ENCODE data around the gene CELSR2. TPM values are rescaled to one million over a fixed set of nuclear protein-coding genes. Genes with fewer than 3 reads are reported as not detected.
A peak's percentile ranks its signal among the peaks of the same experiment; 100 is the strongest.

CELSR2 gene
- total RNA-seq, 1 donor from 2014 or later, result 20.9 TPM

DNA sequence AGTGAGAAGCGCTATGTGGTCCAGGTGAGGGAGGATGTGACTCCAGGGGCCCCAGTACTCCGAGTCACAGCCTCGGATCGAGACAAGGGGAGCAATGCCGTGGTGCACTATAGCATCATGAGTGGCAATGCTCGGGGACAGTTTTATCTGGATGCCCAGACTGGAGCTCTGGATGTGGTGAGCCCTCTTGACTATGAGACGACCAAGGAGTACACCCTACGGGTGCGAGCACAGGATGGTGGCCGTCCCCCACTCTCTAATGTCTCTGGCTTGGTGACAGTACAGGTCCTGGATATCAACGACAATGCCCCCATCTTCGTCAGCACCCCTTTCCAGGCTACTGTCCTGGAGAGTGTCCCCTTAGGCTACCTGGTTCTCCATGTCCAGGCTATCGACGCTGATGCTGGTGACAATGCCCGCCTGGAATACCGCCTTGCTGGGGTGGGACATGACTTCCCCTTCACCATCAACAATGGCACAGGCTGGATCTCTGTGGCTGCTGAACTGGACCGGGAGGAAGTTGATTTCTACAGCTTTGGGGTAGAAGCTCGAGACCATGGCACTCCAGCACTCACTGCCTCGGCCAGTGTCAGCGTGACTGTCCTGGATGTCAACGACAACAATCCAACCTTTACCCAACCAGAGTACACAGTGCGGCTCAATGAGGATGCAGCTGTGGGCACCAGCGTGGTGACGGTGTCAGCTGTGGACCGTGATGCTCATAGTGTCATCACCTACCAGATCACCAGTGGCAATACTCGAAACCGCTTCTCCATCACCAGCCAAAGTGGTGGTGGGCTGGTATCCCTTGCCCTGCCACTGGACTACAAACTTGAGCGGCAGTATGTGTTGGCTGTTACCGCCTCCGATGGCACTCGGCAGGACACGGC is 2.2 kb downstream of the CELSR2 start:
- no peak for DNase-seq (ENCODE audit: low spot score)

DNA sequence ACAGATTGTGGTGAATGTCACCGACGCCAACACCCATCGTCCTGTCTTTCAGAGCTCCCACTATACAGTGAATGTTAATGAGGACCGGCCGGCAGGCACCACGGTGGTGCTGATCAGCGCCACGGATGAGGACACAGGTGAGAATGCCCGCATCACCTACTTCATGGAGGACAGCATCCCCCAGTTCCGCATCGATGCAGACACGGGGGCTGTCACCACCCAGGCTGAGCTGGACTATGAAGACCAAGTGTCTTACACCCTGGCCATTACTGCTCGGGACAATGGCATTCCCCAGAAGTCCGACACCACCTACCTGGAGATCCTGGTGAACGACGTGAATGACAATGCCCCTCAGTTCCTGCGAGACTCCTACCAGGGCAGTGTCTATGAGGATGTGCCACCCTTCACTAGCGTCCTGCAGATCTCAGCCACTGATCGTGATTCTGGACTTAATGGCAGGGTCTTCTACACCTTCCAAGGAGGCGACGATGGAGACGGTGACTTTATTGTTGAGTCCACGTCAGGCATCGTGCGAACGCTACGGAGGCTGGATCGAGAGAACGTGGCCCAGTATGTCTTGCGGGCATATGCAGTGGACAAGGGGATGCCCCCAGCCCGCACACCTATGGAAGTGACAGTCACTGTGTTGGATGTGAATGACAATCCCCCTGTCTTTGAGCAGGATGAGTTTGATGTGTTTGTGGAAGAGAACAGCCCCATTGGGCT is 3.0 kb downstream of the CELSR2 start:
- DNase-seq (ENCODE audit: low spot score), result no peak

DNA sequence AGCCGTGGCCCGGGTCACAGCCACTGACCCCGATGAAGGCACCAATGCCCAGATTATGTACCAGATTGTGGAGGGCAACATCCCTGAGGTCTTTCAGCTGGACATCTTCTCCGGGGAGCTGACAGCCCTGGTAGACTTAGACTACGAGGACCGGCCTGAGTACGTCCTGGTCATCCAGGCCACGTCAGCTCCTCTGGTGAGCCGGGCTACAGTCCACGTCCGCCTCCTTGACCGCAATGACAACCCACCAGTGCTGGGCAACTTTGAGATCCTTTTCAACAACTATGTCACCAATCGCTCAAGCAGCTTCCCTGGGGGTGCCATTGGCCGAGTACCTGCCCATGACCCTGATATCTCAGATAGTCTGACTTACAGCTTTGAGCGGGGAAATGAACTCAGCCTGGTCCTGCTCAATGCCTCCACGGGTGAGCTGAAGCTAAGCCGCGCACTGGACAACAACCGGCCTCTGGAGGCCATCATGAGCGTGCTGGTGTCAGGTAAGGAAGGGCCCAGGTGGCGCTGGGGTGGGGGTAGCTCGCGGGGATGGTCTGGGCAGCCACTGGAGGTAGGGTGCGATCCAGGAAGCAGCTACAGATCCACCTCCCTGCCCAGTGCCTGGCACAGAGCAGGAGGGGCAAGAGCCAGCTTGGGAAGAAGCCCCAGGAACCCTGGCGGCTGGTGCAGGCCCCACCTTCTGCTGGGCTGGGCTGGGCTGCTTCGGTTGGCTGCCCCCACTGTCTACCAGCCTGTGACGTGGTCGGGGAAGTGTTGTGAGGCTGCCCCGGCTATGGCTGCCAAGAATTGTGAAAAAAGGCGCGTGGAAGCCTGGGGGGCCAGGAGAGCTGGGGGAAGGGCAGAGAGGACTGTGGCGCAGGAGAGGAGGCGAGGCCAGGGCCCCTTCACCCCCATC is 3.8 kb downstream of the CELSR2 start:
- DNase-seq (ENCODE audit: low spot score), result peak; percentile 44

DNA sequence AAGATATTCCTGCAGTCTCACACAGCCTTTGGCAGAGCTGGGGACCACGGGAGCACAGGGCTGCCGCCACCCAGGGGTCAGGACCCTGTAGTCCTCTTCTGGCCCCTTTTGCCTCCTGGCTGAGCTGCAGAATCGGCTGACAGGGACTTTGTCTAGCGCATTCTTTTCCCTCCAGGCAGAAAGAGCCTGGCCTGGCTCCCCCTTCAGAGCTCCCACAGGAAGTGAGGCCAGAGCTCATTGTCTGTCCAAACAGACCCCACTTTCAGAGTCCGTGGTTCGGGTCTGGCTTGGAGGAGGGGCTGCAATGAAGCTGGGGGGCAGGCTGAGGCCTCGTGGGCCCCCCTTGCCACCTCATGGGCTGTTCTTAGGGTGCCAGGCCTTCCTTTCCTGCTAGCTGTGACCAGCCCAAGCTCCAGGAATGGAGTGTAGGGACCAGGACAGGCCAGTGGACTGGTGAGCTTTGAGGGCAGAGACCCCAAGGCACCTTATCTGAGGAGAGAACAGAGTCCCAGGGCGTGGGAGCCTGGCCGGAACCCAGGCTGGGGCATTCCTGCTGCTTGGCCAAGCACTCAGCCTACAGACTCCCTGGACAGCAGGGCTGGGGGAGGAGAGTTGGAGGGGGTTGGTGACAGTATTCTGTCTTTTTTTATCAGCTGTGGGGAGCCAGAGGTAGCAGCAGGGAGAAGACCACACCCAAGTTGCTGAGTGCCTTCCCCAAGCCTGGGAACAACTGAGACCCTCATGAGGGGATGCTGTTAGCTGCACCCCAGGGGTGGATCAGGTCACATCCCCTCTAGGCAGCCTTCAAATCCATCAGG is 4.7 kb downstream of the CELSR2 start:
- no peak for DNase-seq (ENCODE audit: low spot score)

DNA sequence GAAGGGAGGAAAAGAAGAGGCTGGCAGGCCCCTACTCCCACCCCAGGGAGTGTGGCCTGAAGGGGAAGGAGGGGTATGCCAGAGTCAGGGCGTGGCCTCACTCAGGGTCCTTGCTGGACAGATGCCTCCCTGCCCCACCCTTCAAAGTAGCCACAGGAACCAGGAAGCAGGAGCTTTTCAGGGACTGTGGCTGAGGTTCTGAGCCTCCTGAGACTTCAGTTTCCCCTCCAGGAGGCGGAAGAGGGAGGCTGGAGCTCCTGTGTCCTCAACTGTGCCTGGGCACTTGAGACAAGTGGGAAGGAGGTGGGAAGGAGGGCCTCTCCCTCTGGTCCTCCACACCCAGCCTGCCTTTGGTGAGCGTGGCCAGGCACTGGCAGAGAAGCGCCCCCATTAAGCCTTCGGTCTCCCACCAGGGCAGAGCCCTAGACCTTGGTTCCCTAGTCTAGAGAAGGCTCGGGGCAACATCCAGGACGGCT is 5.3 kb downstream of the CELSR2 start:
- no peak for DNase-seq (ENCODE audit: low spot score)

DNA sequence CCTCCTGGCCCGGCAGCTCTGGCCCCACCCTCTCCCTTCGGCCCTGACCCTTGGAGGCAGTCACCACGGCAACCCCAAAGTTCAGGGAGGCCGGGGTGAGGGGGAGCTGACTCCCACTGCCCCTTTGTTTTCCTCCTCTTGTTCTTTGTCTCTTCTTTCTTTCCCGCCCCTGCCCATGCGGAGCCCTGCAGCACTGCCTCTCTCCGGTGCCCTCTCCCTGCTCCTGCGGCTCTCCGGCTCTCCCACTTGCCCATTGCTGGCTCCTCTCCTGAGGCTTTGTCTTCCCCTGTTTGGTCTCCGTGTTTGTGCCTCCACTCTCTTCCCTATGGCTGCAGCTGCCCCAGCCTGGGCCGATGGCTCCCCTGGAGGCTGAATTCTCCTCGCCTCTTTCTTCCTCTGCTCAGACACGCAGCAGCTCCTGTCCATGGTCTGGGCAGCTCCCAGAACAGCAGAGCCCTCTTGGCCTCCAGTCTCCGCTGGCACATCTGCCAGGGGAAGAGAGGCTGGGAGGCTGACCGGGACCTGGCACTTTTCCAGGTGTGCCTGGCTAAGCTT is 5.8 kb downstream of the CELSR2 start:
- no peak for DNase-seq (ENCODE audit: low spot score)

DNA sequence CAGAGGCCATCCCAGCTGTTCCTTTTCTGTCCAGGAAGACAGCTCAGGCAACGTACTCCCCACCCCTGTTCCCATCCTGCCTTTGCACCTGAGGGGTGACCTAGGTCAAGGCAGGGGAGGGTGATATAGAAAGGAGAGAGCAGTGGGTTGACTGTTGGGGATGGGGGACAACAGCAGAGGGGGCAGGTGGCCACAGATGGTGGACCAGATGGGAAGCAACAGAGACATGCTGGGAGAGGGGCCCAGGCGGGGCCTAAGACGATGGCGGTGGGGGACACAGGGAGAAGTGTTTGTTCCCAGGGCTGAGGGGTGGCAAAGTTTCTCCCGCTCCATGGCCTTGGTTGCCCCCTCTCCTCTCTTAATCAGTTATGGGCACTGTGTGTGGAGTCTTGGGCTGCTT is 6.3 kb downstream of the CELSR2 start:
- DNase-seq (ENCODE audit: low spot score), result no peak

DNA sequence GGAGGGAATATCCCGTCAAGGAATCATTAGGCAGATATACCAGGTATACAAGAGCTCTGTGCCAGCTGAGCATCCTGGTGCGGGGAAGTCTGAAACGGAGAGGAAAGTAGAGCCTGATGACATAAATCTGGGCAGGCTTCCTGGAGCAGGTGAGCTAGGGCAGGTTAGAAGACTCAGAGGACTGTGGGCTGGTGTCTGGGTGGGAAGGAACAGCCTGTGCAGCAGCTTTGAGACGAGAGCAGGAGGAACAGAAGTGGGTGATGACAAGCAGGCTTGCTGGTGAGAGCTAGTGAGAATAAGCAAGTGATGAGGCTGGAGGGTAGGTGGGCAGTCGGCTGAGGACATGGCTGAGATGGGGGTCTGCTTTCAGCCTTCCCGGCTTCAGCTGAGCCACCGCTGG is 6.7 kb downstream of the CELSR2 start:
- no peak for DNase-seq (ENCODE audit: low spot score)

DNA sequence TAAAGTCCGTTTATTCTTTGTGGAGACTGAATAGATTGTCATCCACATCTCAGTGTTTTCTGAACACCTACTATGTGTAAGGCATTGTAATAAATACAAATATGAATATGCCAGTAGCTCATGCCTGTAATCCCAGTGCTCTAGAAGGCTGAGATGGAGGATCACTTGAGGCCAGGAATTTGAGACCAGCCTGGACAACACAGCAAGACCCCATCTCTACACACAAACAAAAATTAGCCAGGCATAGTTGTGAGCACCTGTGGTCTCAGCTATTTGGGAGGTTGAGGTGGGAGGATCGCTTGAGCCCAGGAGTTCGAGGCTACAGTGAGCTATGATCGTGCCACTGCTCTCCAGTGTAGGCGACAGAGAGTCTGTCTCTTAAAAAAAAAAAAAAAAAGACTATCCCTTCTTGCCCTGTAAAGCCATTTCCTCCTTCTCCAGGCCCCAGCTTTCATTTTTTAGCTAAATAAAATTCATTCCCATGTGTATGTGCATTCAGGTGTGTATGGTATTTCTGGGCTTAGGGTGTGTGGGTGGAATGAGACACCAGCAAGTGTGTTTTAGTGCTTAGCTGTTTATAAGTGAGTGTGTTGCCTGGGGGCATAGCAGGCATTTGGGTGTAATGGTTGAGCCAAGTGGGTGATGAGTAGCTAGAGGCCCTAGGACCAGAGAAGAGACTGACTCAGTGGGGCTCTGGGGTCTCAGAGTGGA is 7.8 kb downstream of the CELSR2 start:
- DNase-seq (ENCODE audit: low spot score), result no peak

DNA sequence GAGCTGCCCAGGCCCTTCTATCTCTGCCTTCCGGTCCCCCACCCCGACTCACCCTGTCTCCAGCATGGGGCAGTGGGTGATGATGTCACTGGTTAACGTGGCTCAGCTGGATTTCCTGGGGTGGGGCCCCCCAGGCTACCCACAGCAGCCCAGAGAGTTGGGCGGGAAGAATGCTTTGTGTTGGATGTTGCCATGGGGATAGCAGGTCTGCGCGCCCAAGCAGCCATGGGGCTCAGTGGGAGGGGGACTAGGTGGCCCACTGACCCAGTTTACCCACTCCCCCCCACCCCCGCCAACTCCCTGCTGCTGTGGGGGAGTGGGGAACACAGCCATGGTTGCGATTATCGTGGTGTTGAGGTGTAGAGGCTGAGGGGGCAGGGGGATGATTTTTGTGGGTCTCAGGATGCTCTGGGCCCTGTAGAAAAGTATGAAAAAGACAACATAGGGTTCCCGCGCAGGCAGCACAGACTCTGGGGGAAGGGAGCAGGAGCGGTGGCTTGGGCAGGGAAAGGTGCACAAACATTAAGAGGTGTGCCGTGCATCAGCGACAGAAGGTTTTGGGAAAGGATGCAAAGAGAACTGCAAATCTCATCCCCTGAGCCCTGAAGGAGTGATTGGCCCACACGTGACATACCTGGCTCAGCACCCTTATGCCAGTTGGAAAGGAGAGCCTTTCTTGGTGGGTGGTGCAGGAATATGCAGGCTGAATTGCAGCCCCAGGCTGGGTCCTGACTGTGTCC is 8.5 kb downstream of the CELSR2 start:
- no peak for DNase-seq (ENCODE audit: low spot score)

DNA sequence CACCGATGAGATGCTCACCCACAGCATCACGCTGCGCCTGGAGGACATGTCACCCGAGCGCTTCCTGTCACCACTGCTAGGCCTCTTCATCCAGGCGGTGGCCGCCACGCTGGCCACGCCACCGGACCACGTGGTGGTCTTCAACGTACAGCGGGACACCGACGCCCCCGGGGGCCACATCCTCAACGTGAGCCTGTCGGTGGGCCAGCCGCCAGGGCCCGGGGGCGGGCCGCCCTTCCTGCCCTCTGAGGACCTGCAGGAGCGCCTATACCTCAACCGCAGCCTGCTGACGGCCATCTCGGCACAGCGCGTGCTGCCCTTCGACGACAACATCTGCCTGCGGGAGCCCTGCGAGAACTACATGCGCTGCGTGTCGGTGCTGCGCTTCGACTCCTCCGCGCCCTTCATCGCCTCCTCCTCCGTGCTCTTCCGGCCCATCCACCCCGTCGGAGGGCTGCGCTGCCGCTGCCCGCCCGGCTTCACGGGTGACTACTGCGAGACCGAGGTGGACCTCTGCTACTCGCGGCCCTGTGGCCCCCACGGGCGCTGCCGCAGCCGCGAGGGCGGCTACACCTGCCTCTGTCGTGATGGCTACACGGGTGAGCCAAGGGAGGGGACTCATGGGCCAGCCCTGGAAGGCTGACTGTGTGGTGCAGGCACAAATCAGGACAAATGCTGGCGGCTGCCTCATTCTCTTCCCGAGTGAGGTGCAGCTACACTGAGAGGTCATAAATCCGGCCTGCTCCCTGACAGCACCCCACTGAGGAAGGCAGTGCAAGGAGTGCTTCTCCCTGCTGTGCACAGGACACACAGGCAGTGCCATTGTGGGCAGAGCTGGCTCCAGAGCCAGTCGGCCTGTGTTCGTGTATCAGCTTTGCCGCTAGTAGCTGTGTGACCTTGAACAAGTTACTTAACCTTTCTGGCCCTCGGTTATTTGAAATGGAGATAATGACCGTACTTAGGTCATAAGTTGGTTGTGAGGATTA is 9.4 kb downstream of the CELSR2 start:
- DNase-seq (ENCODE audit: low spot score), result no peak

DNA sequence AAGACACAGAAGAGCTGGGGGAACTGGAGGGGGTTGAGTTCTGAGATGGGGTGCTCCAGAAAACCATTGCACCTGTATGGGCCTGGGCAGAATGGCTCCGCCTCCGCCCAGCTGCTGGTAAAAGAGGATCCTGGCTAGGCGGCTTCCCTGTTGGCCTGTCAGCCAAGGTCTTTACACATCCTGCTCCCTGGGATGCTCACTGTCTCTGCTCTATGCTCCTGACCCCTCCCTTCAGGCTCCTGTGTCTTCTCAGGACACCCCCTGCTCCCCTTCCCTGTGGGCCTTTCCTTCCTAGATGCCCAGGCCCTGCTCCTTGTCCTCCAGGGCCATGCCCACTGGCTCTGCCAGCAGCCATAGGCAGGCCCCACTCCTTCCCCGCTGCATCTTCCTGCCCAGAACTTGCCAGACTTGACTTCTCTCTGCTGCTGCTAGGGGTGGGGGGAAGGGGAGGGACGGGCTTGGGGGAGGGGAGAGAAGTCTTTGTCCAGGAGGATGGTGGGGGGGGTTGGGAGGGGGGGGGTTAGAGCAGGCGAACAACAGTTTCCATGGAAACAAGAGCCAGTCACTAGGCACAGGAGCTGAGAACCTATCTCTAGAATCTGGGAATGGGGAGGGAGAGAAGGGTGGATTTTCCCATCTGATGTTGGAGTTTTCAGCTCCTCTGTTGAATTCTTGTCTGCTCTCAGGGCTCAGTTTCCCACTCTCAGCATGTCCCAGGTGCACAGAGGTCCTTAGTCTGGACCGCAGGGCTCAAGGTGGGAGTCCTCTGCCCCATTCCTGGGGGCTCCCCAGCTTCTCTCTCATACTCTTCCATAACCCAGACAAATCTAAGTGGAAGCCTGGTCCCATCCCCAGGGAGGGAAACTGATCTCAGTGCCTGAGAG is 10.6 kb downstream of the CELSR2 start:
- no peak for DNase-seq (ENCODE audit: low spot score)

DNA sequence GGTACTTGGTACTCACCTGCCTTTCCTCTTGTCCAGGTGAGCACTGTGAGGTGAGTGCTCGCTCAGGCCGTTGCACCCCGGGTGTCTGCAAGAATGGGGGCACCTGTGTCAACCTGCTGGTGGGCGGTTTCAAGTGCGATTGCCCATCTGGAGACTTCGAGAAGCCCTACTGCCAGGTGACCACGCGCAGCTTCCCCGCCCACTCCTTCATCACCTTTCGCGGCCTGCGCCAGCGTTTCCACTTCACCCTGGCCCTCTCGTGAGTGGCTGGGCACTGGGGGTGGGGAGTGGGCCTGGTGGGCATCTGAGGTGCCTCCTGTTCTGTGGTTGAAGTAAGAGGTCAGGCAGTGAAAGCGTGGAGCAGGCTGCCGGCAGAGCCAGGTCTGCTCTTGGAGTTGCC is 11.7 kb downstream of the CELSR2 start:
- no peak for DNase-seq (ENCODE audit: low spot score)

DNA sequence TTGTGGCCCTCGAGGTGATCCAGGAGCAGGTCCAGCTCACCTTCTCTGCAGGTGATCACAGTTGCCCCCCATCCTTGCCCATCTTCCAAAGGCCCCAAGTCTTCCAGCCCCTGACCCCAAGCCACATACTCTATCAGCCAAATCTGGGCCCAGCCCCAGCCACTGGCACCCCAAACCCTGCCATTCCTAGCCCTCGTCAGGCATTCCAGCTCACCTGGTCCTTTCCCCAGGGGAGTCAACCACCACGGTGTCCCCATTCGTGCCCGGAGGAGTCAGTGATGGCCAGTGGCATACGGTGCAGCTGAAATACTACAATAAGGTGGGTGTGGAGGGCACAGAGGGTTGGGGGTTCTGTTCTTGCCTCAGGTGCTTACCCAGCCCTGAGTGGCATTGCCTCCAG is 12.2 kb downstream of the CELSR2 start:
- no peak for DNase-seq (ENCODE audit: low spot score)

DNA sequence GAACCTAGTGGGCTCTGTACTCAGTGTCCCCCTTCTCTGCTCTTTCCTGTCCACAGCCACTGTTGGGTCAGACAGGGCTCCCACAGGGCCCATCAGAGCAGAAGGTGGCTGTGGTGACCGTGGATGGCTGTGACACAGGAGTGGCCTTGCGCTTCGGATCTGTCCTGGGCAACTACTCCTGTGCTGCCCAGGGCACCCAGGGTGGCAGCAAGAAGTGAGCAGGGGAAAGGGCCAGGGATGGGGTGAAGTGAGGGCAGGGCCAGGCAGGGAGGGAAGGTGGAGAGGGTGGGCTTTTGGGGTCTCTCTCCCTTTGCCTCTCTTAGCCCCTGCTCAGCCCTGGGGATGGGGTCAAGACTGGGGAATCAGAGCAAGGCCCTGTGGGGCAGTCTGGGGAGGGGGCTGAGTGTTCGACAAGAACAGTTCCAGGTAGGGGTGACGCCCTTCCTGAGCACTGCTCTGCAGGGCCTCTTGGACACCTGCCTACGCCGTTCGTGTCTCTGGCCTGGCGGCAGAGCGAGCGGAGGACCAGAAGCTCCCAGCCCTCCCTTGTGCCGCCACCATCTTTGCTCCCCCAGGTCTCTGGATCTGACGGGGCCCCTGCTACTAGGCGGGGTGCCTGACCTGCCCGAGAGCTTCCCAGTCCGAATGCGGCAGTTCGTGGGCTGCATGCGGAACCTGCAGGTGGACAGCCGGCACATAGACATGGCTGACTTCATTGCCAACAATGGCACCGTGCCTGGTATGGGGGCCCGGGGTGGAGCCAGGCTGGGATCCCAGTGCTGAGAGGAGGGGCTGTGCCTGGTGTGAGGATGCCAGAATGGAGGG is 13.1 kb downstream of the CELSR2 start:
- DNase-seq (ENCODE audit: low spot score), result no peak

DNA sequence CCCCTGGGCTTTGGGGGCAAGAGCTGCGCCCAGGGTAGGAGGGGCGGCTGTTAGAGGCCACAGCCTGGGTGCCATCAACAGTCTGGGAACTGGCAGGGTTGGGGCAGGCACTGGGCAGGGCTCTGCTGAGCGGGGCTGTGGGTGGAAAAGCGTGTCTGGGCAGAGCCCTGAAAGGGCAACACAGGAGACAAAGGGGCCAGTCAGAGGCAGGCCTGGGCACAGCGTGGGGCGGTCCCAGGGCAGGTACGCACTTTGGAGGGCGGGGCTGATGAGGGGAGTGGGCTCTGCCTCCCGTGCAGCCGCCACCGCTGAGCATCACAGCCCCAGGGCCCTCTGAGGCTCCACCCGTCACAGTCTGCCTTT is 13.9 kb downstream of the CELSR2 start:
- no peak for DNase-seq (ENCODE audit: low spot score)
